Testis (tissue), 3 donors: ENCODE data around the gene KRTAP22-1. TPM values are rescaled to one million over a fixed set of nuclear protein-coding genes. Genes with fewer than 3 reads are reported as not detected.

ENCODE experiments used
- DNase-seq: peaks from one replicate; pipeline ENCODE4 v3.0.0-alpha.2; 2019
- H3K27ac ChIP-seq, 2 donors: fragments of 200-600 bp; sonication (generic); one replicate each; pipeline ENCODE4 v1.5.1; 2019
- H3K27me3 ChIP-seq: fragments of 200-600 bp; sonication (generic); one replicate; pipeline ENCODE4 v1.5.1; 2019
- H3K36me3 ChIP-seq: fragments of 200-600 bp; sonication (generic); one replicate; pipeline ENCODE4 v1.5.1; 2017; ENCODE audit warnings: low read depth; ENCODE audit errors: missing control alignments
- H3K4me1 ChIP-seq: fragments of 200-600 bp; sonication (generic); one replicate; pipeline ENCODE4 v1.5.1; 2019
- H3K4me3 ChIP-seq, 2 donors: fragments of 200-600 bp; sonication (generic); one replicate each; pipeline ENCODE4 v1.5.1; 2017 to 2019
- H3K9me3 ChIP-seq: fragments of 200-600 bp; sonication (generic); one replicate; pipeline ENCODE4 v1.5.1; 2017
- POLR2A ChIP-seq: fragments of 450-650 bp; IDR thresholded peaks from one replicate; pipeline ENCODE4 v1.6.1; 2017; ENCODE audit warnings: antibody characterized with exemption, mild to moderate bottlenecking, moderate library complexity
- WGBS, 2 donors: methylation state at CpG; one replicate each; pipeline ENCODE4 v1.1.5; 2018; 5-methylcytosine and 5-hydroxymethylcytosine counted together
- intact Hi-C: fragments of 100-400 bp; cut with DNase I; formaldehyde crosslinking; loops from one replicate; pipeline ENCODE4 v1.15.1; 2023; ENCODE audit warnings: low total_unique reads
- polyA plus RNA-seq: library from polyadenylated mRNA; stranded (reverse); fragments of 350-450 nt; fragmentation: Illumina TruSeq; extraction: RNeasy Lipid Tissue Mini Kit (QIAGEN cat#74804); gene quantifications from one replicate; pipeline ENCODE4 v1.2.3, GENCODE V29; 2014; ENCODE audit warnings: low read depth, low replicate concordance; ENCODE audit not compliant: insufficient read depth
- total RNA-seq, 2 donors: library from RNA; depleted of rRNA; stranded (reverse); fragments of >200 nt; gene quantifications; one replicate each; pipeline ENCODE4 v1.2.3, GENCODE V29; 2016
- TF ChIP-seq, protein P1 (sequence below), 3 experiments: fragments of 450-650 bp in 2 of 3; fragments of 200-600 bp in 1 of 3; sonication (generic) in 1 of 3; IDR thresholded peaks; one replicate each; pipeline ENCODE4 v1.5.1; 2016 to 2019; ENCODE audit warnings: antibody characterized with exemption in 3 of 3, mild to moderate bottlenecking in 2 of 3, moderate library complexity in 1 of 3

The KRTAP22-1 gene
- total and polyA plus RNA-seq, 3 donors from 2014 or later: not detected

GRCh38 chr21:30580132-30580531 is 20.8 kb upstream of the KRTAP22-1 start:
- no peak for DNase-seq
- no peaks in the 10 kb centered on the region for H3K4me1 ChIP-seq
- H3K27ac ChIP-seq: no peak overlapping the region
- H3K36me3 ChIP-seq: no peaks in the 10 kb centered on the region
- H3K27me3 ChIP-seq: no peaks in the 10 kb centered on the region
- TF ChIP-seq, protein P1, sequence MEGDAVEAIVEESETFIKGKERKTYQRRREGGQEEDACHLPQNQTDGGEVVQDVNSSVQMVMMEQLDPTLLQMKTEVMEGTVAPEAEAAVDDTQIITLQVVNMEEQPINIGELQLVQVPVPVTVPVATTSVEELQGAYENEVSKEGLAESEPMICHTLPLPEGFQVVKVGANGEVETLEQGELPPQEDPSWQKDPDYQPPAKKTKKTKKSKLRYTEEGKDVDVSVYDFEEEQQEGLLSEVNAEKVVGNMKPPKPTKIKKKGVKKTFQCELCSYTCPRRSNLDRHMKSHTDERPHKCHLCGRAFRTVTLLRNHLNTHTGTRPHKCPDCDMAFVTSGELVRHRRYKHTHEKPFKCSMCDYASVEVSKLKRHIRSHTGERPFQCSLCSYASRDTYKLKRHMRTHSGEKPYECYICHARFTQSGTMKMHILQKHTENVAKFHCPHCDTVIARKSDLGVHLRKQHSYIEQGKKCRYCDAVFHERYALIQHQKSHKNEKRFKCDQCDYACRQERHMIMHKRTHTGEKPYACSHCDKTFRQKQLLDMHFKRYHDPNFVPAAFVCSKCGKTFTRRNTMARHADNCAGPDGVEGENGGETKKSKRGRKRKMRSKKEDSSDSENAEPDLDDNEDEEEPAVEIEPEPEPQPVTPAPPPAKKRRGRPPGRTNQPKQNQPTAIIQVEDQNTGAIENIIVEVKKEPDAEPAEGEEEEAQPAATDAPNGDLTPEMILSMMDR (IDR thresholded peaks at IDR 0.05): no peak
- TF ChIP-seq POLR2A: no peak
- intact Hi-C loops: no loop called here
- 59 to 63% methylated on average over 3 of the region's 3 CpGs for WGBS, 2 donors
- no peak overlapping the region for H3K4me3 ChIP-seq
- no peaks in the 10 kb centered on the region for H3K9me3 ChIP-seq

- no peaks in the 10 kb centered on the region for H3K27me3 ChIP-seq
- no peak for DNase-seq
- no peaks in the 10 kb centered on the region for H3K36me3 ChIP-seq
- H3K4me1 ChIP-seq: no peaks in the 10 kb centered on the region
- no peaks in the 10 kb centered on the region for H3K9me3 ChIP-seq
- intact Hi-C loops: no loop called here
- TF ChIP-seq, protein P1 (IDR thresholded peaks at IDR 0.05): no peak
- no peak for TF ChIP-seq POLR2A
- no peak overlapping the region for H3K27ac ChIP-seq
- H3K4me3 ChIP-seq: no peak overlapping the region
- WGBS, 2 donors: 40 to 71% methylated on average over 1 of the region's 1 CpG
Measured at GRCh38 chr21:30582870-30583269, 18.0 kb upstream of the KRTAP22-1 start.

DNA sequence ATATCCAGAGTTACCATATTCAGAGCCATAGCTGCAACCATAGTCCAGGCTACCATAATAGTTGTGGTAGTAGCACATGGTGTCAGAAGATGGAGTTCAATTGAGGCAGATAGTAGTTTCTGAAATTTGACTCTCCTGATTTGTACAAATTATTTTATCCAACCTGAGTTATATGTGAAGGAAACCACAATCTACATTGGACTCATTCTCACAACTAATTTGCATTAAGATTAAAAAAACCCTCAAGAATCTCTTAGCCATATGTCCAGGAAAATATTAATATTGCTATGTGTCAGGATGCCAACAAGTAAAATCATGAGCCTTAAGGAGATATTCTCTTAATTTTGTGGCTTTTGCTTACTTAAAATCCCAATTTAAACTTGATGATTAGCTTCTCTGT is 10.6 kb upstream of the KRTAP22-1 start, which contains the start of gene KRTAP22-2:
Gene KRTAP22-2, minus strand, starts transcription at position 101 of the 400 bp plus-strand sequence.
- DNase-seq: no peak
- no peaks in the 10 kb centered on the region for H3K27me3 ChIP-seq
- no peak for TF ChIP-seq POLR2A
- TF ChIP-seq, protein P1 (IDR thresholded peaks at IDR 0.05): no peak
- H3K36me3 ChIP-seq: no peaks in the 10 kb centered on the region
- no peak within 1 kb of the TSS for H3K4me3 ChIP-seq
- intact Hi-C loops: no loop called here
- H3K27ac ChIP-seq: no peak within 1 kb of the TSS
- no peaks in the 10 kb centered on the region for H3K9me3 ChIP-seq
- H3K4me1 ChIP-seq: no peaks in the 10 kb centered on the region

DNA sequence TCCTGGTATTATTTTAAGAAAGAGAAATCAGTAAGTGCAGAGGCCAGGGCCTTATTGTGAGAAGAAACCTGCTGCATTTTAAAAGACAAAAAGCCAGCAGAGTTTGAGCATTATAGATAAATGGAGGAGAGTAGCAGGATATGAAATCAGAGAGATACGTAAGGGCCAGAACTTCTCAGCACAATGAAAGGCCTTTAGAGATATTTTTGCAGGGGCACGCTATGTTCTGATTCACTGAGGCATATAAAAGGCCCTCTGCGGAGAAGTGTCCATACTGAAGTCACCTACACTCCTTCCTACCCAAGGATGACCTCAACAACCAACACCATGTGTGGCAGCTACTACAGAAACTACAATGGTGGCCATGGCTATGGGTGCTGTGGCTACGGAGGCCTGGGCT is 8.7 kb upstream of the KRTAP22-1 start, which contains the start of gene KRTAP6-3:
Gene KRTAP6-3, plus strand, starts transcription at position 301 of the 400 bp plus-strand sequence. Its CDS starts 6 bp downstream, at position 307.
- no peak within 1 kb of the TSS for H3K27ac ChIP-seq
- TF ChIP-seq, protein P1 (IDR thresholded peaks at IDR 0.05): no peak
- TF ChIP-seq POLR2A: no peak
- no peaks in the 10 kb centered on the region for H3K4me1 ChIP-seq
- H3K9me3 ChIP-seq: no peaks in the 10 kb centered on the region
- H3K27me3 ChIP-seq: no peaks in the 10 kb centered on the region
- 91 to 93% methylated on average over 4 of the region's 4 CpGs for WGBS, 2 donors
- DNase-seq: no peak
- H3K4me3 ChIP-seq: no peak within 1 kb of the TSS
- no peaks in the 10 kb centered on the region for H3K36me3 ChIP-seq
- intact Hi-C loops: no loop called here

DNA sequence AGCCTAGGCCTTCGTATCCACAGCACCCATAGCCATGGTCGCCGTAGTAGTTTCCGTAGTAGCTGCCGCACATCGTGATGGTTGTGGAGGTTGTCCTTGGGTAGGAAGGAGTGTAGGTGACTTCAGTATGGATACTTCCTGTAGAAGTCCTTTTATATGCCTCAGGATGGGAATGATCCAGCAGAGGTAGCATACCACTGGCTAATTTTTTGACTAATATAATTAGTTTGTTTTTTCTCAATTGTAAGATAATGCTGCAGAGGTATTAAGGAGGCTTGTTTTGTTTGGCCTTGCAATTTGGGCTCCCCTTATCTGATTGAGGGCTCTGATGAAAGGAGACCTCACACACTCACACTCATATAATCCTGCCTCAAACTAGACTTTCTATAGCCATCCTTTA is 2.1 kb upstream of the KRTAP22-1 start, which contains the start of gene KRTAP6-2:
Gene KRTAP6-2, minus strand, starts transcription at position 101 of the 400 bp plus-strand sequence. Its CDS starts 28 bp downstream, at position 73.
- TF ChIP-seq POLR2A: no peak
- TF ChIP-seq, protein P1 (IDR thresholded peaks at IDR 0.05): no peak
- DNase-seq: no peak
- H3K27ac ChIP-seq: no peak within 1 kb of the TSS
- H3K4me3 ChIP-seq: no peak within 1 kb of the TSS
- H3K36me3 ChIP-seq: no peaks in the 10 kb centered on the region
- no peaks in the 10 kb centered on the region for H3K27me3 ChIP-seq
- intact Hi-C loops: no loop called here
- H3K4me1 ChIP-seq: no peaks in the 10 kb centered on the region
- 70 to 87% methylated on average over 6 of the region's 6 CpGs for WGBS, 2 donors
- H3K9me3 ChIP-seq: no peaks in the 10 kb centered on the region
